CD8-positive, alpha-beta memory T cell (primary cell): ENCODE results near the gene PDHB. TPM values are rescaled to one million over a fixed set of nuclear protein-coding genes. Genes with fewer than 3 reads are reported as not detected.
A peak's percentile ranks its signal among the peaks of the same experiment; 100 is the strongest.
"Not testable (repeated sequence)": the region's sequence is repeated elsewhere in the genome, so short reads cannot be mapped to it uniquely, and the experiment has no call there.

Source experiments
- CTCF ChIA-PET: fragments of 350-600 bp; sonication (Branson Sonifier 250); formaldehyde crosslinking; loops from one replicate; lab custom pipeline; 2021; ENCODE audit warnings: antibody characterized with exemption; lab: Charles Lee
- POLR2A ChIA-PET: fragments of 350-600 bp; sonication (Branson Sonifier 250); formaldehyde crosslinking; loops from one replicate; lab custom pipeline; 2021; ENCODE audit warnings: antibody characterized with exemption; lab: Charles Lee
- DNase-seq, 5 donors: peaks; one replicate each; pipeline versions ENCODE4 v3.0.0 to v3.0.0-alpha.2; 2020 to 2022; ENCODE audit warnings: mixed read lengths in 1 of 5
- H3K27ac ChIP-seq: one replicate; pipeline ENCODE4 v1.7.0; 2013; ENCODE audit warnings: low read depth, mild to moderate bottlenecking, low read length, moderate library complexity
- H3K27me3 ChIP-seq: 2 replicates; pipeline ENCODE4 v1.7.0; 2013; ENCODE audit warnings: low read length, mild to moderate bottlenecking; ENCODE audit not compliant: insufficient read depth, poor library complexity, severe bottlenecking
- H3K36me3 ChIP-seq: 2 replicates; pipeline ENCODE4 v1.7.0; 2013; ENCODE audit warnings: mild to moderate bottlenecking, low read length, moderate library complexity; ENCODE audit not compliant: insufficient read depth
- H3K4me1 ChIP-seq: 2 replicates; pipeline ENCODE4 v1.7.0; 2013; ENCODE audit warnings: mild to moderate bottlenecking, low read length, moderate library complexity; ENCODE audit not compliant: insufficient read depth
- H3K4me3 ChIP-seq: 2 replicates; pipeline ENCODE4 v1.7.0; 2013; ENCODE audit warnings: mild to moderate bottlenecking, low read length
- H3K9me3 ChIP-seq: 2 replicates; pipeline ENCODE4 v1.7.0; 2013; ENCODE audit warnings: mild to moderate bottlenecking, low read length
- H3K27ac Mint-ChIP-seq, 8 donors: one replicate each; pipeline ENCODE4 v1.8.0; 2020 to 2021; ENCODE audit warnings: mixed read lengths in 8 of 8, mild to moderate bottlenecking in 6 of 8, inconsistent platforms in 3 of 8, moderate library complexity in 3 of 8
- H3K27me3 Mint-ChIP-seq, 2 donors: one replicate each; pipeline ENCODE4 v1.8.0; 2020 to 2021; ENCODE audit warnings: mixed read lengths in 2 of 2, mild to moderate bottlenecking in 1 of 2, moderate library complexity in 1 of 2
- H3K36me3 Mint-ChIP-seq, 3 donors: one replicate each; pipeline ENCODE4 v1.8.0; 2020 to 2021; ENCODE audit warnings: mixed read lengths in 3 of 3, inconsistent platforms in 1 of 3, mild to moderate bottlenecking in 1 of 3
- H3K4me1 Mint-ChIP-seq, 3 donors: one replicate each; pipeline ENCODE4 v1.8.0; 2020 to 2021; ENCODE audit warnings: mixed read lengths in 3 of 3, inconsistent platforms in 1 of 3, mild to moderate bottlenecking in 1 of 3
- H3K4me3 Mint-ChIP-seq, 7 donors: one replicate each; pipeline ENCODE4 v1.8.0; 2020 to 2021; ENCODE audit warnings: mixed read lengths in 7 of 7, mild to moderate bottlenecking in 6 of 7, moderate library complexity in 4 of 7, inconsistent platforms in 2 of 7
- H3K9me3 Mint-ChIP-seq, 5 donors: one replicate each; pipeline ENCODE4 v1.8.0; 2020 to 2022; ENCODE audit warnings: mixed read lengths in 5 of 5, mild to moderate bottlenecking in 3 of 5, moderate library complexity in 2 of 5, inconsistent platforms in 1 of 5
- polyA plus RNA-seq: library from polyadenylated mRNA; unstranded; fragments of 300-500 nt; fragmentation: Illumina TruSeq; gene quantifications from one replicate; pipeline ENCODE4 v1.2.3, GENCODE V29; 2021
- total RNA-seq, 2 experiments: library from RNA; stranded (reverse); gene quantifications; one replicate each; pipeline ENCODE4 v1.2.3, GENCODE V29; 2021

Gene PDHB
- total and polyA plus RNA-seq, 3 experiments from 2014 or later = 64.2 to 91.2 (median 64.8) TPM

DNA sequence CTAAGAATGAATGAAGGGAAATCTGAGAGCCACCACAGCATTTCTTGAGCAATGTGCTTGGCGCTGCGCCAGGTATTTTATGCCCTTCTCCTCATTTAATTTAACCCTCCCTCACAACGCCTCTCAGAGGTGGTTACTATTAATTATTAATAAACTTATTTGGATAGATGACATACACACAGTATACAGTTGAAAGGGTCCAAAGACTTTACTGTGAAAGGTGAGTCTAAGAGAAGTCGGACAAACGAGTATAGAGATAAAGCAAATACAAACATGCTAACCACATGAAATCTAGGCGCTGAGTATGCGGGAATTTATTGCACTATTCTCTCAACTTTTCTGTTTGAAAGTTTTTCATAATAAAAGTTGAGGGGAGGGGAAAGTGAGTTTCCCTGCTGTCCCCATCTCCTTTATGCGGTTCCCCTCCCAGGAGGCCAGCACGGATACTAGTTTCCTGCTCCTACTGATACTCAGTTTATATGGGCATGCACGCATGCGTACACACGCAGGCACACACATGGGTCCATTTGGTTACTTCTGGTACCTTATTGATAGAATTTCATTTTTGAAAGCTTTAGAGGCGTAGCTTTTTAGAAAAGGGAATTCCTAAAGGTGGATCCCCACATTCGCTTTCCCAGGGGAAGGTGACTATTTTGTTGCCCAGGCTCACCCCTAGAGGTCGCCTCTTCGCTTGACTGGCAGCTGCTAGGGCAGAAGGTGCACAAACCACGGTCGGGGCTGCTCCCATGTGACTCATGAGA, 29.7 kb upstream of the PDHB start:
- H3K4me3 ChIP-seq = no peak overlapping the region
- peaks cover 9 to 14% (median 10%) of the 10 kb centered on the region in 3 donors for H3K4me1 Mint-ChIP-seq

DNA sequence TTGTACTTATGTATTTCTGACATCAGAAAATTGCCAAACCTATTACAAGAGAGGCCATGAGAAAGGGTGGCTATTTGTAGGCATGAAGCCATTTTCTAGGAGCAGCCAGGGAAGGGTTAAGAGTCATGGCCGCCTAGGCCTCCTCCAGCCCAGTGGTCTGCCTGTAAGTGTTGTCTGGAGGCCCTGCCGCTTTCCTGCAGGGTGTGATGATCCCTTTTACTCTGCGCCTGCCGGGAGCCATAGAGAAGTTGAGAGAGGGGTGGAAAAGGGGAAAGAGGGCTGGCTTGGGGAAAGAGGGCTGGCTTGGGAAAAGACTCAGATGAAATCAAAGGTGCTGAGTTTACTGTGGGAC, 29.2 kb upstream of the PDHB start:
- no peaks in the 10 kb centered on the region for H3K36me3 ChIP-seq
- CTCF ChIA-PET = no interaction called here

More for the DNA sequence above, 29.7 kb upstream of the PDHB start:
- POLR2A ChIA-PET = interaction anchor here (1.3 kb wide), 1 partner anchor 68 kb away, joined by 4 read pairs; no protein-coding TSS in a partner anchor
- Histone ChIP-seq H3K27ac (no peak overlapping the region), H3K36me3 (no peaks in the 10 kb centered on the region), H3K27me3 (no peaks in the 10 kb centered on the region), H3K9me3 (no peaks in the 10 kb centered on the region), H3K4me1 (peaks cover 9% of the 10 kb centered on the region)
- Mint-ChIP-seq H3K36me3 (no peaks in the 10 kb centered on the region), H3K27me3 (no peaks in the 10 kb centered on the region), H3K4me3 (peak overlapping the region in 6 of 7 donors; percentile 6 to 67 (median 52)), H3K9me3 (no peaks in the 10 kb centered on the region), H3K27ac (peak overlapping the region in 5 of 8 donors; percentile 66 to 88 (median 80))
- peak; percentile 36 to 84 (median 54) for DNase-seq
- CTCF ChIA-PET = interaction anchor here (0.6 to 1.8 kb wide), 16 partner anchors 8 to 286 kb away, joined by 3 to 10 read pairs (median 4); partner anchors contain the start of genes HTD2, KCTD6, PDHB and RPP14

DNA sequence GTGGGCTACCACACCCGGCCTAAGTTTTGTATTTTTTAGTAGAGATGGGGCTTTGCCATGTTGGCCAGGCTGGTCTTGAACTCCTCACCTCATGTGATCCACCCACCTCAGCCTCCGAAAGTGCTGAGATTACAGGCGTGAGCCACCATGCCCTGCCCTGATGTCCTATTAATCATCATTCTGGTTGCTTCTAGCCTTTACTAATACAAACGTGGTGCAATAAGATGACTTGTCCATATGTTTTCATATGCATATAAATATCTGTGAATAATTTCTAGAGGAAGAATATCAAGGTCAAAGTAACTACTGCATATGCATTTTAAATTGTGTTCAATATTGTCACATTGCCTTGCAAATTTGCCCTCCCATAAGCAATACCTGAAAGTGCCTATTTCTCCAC, 25.5 kb upstream of the PDHB start:
- H3K36me3 ChIP-seq = no peaks in the 10 kb centered on the region
- ChIA-PET CTCF (no interaction called here), POLR2A (no interaction called here)
- Mint-ChIP-seq H3K9me3 (peaks cover 19 to 23% (median 20%) of the 10 kb centered on the region in 5 donors), H3K27me3 (no peaks in the 10 kb centered on the region), H3K4me3 (no peak overlapping the region), H3K36me3 (peaks cover 3 to 19% (median 13%) of the 10 kb centered on the region in 3 donors), H3K4me1 (peaks cover 8 to 9% (median 9%) of the 10 kb centered on the region in 3 donors), H3K27ac (no peak overlapping the region)
- no peak for DNase-seq
- no peak overlapping the region for H3K4me3 ChIP-seq
- H3K27ac ChIP-seq = no peak overlapping the region
- peaks cover 9% of the 10 kb centered on the region for H3K4me1 ChIP-seq
- H3K27me3 ChIP-seq = no peaks in the 10 kb centered on the region
- no peaks in the 10 kb centered on the region for H3K9me3 ChIP-seq

More for the DNA sequence above, 29.2 kb upstream of the PDHB start:
- DNase-seq = no peak
- Histone ChIP-seq H3K27me3 (no peaks in the 10 kb centered on the region), H3K4me3 (no peak overlapping the region), H3K4me1 (peaks cover 9% of the 10 kb centered on the region), H3K27ac (no peak overlapping the region), H3K9me3 (no peaks in the 10 kb centered on the region)
- H3K27ac Mint-ChIP-seq = no peak overlapping the region
- no peaks in the 10 kb centered on the region for H3K9me3 Mint-ChIP-seq
- no peak overlapping the region for H3K4me3 Mint-ChIP-seq
- peaks cover 9 to 14% (median 10%) of the 10 kb centered on the region in 3 donors for H3K4me1 Mint-ChIP-seq
- H3K27me3 Mint-ChIP-seq = no peaks in the 10 kb centered on the region
- POLR2A ChIA-PET = no interaction called here
- H3K36me3 Mint-ChIP-seq = no peaks in the 10 kb centered on the region

DNA sequence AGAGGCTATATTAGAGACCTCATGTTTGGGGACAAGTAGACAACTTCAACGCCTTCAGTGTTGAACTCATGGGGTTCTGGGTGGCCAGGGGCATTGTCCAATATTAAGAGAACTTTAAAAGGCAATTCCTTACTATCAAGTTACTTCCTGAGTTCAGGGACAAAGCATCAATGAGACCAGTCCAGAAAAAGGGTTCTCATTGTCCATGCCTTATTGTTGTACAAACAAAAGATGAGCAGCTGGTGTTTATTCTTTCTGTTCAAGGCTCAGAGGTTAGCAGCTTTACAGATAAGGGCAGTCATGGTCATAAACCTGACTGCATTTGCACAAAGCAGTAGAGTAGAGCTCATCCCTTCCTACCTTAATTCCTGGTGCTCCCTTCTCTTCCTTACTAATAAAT, 18.5 kb upstream of the PDHB start:
- no peak overlapping the region for H3K4me3 ChIP-seq
- Mint-ChIP-seq H3K27ac (no peak overlapping the region), H3K9me3 (peaks cover 19 to 32% (median 27%) of the 10 kb centered on the region in 5 donors), H3K4me3 (no peak overlapping the region), H3K4me1 (peaks cover 0 to 3% (median 0%) of the 10 kb centered on the region in 3 donors), H3K36me3 (peaks cover 7 to 23% (median 13%) of the 10 kb centered on the region in 3 donors), H3K27me3 (peaks cover 0 to 2% of the 10 kb centered on the region in 2 donors)
- no peaks in the 10 kb centered on the region for H3K36me3 ChIP-seq
- CTCF ChIA-PET = no interaction called here
- H3K27me3 ChIP-seq = no peaks in the 10 kb centered on the region
- no peaks in the 10 kb centered on the region for H3K4me1 ChIP-seq
- no peak for DNase-seq
- H3K27ac ChIP-seq = no peak overlapping the region
- no peaks in the 10 kb centered on the region for H3K9me3 ChIP-seq
- POLR2A ChIA-PET = no interaction called here

DNA sequence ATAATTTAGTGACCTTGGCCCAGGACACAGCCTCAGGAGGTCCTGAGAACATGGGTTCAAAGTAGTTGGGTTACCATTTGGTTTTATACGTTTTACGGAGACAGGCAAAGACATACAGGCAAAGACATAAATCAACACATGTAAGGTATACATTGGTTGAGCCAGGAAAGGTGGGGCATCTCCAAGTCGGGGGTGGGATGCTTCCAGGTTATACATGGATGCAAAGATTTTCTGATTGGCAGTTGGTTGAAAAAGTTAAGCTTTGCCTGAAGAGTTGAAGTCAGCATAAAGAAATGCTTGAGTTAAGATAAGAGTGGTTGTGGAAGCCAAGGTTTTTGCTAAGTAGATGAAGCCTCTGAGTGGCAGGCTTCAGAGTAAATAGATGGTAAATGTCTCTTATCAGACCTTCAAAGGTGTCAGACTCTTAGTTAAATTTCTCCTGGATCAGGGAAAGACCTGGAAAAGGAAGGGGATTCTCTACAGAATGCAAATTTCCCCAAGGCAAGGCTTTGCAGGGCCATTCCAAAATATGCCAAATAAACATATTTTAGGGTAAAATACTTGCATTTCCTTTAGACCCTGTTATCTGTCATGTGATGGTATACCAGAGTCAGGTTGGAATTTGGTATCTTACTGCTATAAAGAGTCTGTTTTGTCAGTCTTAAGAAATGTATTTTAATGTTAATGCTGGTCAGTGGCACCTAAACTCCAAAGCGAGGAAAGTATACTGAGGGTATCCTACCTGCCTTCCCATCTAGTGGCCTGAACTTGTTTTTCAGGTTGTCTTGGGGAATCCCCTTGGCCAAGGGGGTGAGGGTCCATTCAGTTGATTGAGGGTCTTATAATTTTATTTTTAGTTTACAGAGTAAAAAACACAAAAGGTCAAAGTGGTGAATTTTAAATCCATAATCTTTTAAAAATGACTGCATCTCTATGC, 8.2 kb upstream of the PDHB start:
- no peaks in the 10 kb centered on the region for H3K9me3 ChIP-seq
- Mint-ChIP-seq H3K4me3 (no peak overlapping the region), H3K27me3 (peaks cover 0 to 2% of the 10 kb centered on the region in 2 donors), H3K9me3 (no peaks in the 10 kb centered on the region), H3K27ac (no peak overlapping the region), H3K36me3 (peaks cover 0 to 3% (median 0%) of the 10 kb centered on the region in 3 donors), H3K4me1 (no peaks in the 10 kb centered on the region)
- H3K4me1 ChIP-seq = no peaks in the 10 kb centered on the region
- no peak overlapping the region for H3K27ac ChIP-seq
- DNase-seq = no peak
- H3K36me3 ChIP-seq = no peaks in the 10 kb centered on the region
- ChIA-PET POLR2A (no interaction called here), CTCF (no interaction called here)
- H3K4me3 ChIP-seq = no peak overlapping the region
- H3K27me3 ChIP-seq = no peaks in the 10 kb centered on the region

DNA sequence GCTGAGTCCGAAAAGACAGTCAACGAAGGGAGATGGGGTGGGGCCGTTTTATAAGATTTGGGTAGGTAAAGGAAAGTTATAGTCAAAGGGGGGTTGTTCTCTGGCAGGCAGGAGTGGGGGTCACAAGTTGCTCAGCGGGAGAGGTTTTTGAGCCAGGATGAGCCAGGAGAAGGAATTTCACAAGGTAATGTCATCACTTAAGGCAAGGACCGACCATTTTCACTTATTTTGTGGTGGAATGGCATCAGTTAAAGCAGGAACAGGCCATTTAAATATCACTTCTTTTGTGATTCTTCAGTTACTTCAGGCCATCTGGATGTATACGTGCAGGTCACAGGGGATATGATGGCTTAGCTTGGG, 7.3 kb upstream of the PDHB start:
- H3K27me3 Mint-ChIP-seq, H3K9me3 ChIP-seq, H3K27me3 ChIP-seq, DNase-seq, H3K36me3 ChIP-seq, POLR2A ChIA-PET, H3K4me3 ChIP-seq, H3K27ac Mint-ChIP-seq, H3K36me3 Mint-ChIP-seq, H3K27ac ChIP-seq, H3K4me1 ChIP-seq, H3K4me3 Mint-ChIP-seq, H3K9me3 Mint-ChIP-seq, H3K4me1 Mint-ChIP-seq: not testable (repeated sequence)
- CTCF ChIA-PET = interaction anchor here (0.9 kb wide), 1 partner anchor 23 kb away, joined by 4 read pairs; no protein-coding TSS in a partner anchor

DNA sequence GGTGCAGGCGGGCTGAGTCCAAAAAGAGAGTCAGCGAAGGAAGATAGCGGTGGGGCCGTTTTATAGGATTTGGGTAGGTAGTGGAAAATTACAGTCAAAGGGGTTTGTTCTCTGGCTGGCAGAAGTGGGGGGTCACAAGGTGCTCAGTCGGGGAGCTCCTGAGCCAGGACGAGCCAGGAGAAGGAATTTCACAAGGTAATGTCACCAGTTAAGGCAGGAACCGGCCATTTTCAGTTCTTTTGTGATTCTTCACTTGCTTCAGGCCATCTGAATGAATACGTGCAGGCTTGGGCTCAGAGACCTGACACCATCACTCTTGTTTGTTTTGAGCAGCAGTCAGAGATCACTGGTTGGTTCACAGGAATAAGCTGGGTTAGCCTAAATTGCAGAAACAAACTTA, 3.6 kb upstream of the PDHB start:
- H3K9me3 Mint-ChIP-seq, H3K36me3 ChIP-seq, H3K27me3 Mint-ChIP-seq, H3K36me3 Mint-ChIP-seq, H3K27me3 ChIP-seq, CTCF ChIA-PET, H3K9me3 ChIP-seq, DNase-seq, H3K27ac Mint-ChIP-seq, H3K4me3 Mint-ChIP-seq, H3K4me3 ChIP-seq, H3K27ac ChIP-seq: not testable (repeated sequence)
- POLR2A ChIA-PET = interaction anchor here (0.9 kb wide), 1 partner anchor 131 kb away, joined by 3 read pairs; the partner anchor contains the start of genes HTD2 and RPP14
- H3K4me1 ChIP-seq = peaks cover 16% of the 10 kb centered on the region
- peaks cover 7 to 25% (median 19%) of the 10 kb centered on the region in 3 donors for H3K4me1 Mint-ChIP-seq
